IMR-90 (cell line): Measurements from ENCODE around the gene CDH16. TPM values are rescaled to one million over a fixed set of nuclear protein-coding genes. Genes with fewer than 3 reads are reported as not detected.

Source experiments
- ATAC-seq: fragments of 200-7000 bp; cut with Tn5 transposase; 2 replicates; pipeline ENCODE4 v1.9.1; 2020; ENCODE audit warnings: low read depth, mild to moderate bottlenecking, moderate library complexity
- BruUV-seq: library from RNA; stranded (reverse); fragments of 400-500 nt; replicated peaks from 2 replicates; lab custom pipeline; 2021; lab: Mats Ljungman, UMichigan
- CTCF ChIA-PET: fragments of 300-600 bp; formaldehyde crosslinking; extraction: SDS; loops from one replicate; lab custom pipeline; 2021; ENCODE audit warnings: antibody characterized with exemption; lab: Yijun Ruan, JAX
- POLR2A ChIA-PET: fragments of 300-600 bp; sonication (Branson Sonifier 250); formaldehyde crosslinking; loops from one replicate; lab custom pipeline; 2022; ENCODE audit warnings: antibody characterized with exemption; ENCODE audit not compliant: unreplicated experiment; lab: Charles Lee
- DNase-seq: peaks from one replicate; pipeline ENCODE4 v3.0.0; 2013
- H2AFZ ChIP-seq: replicated peaks from 2 replicates; pipeline ENCODE3; 2013; ENCODE audit warnings: low read length, mild to moderate bottlenecking; ENCODE audit not compliant: poor library complexity
- H2AK5ac ChIP-seq: 2 replicates; pipeline ENCODE4 v1.6.1; 2013; ENCODE audit warnings: low read depth, low read length, inconsistent platforms
- H2AK9ac ChIP-seq: replicated peaks from 2 replicates; pipeline ENCODE3; 2013; ENCODE audit warnings: mild to moderate bottlenecking, low read depth, low read length, moderate library complexity; ENCODE audit not compliant: poor library complexity
- H2BK120ac ChIP-seq: 2 replicates; pipeline ENCODE4 v1.6.1; 2013; ENCODE audit warnings: low read depth, low read length, inconsistent platforms
- H2BK15ac ChIP-seq: 3 replicates; pipeline ENCODE4 v1.6.1; 2013; ENCODE audit warnings: low read depth, low read length, inconsistent platforms
- H2BK20ac ChIP-seq: 2 replicates; pipeline ENCODE4 v1.6.1; 2013; ENCODE audit warnings: low read depth, mild to moderate bottlenecking, inconsistent platforms, low read length, moderate library complexity
- H2BK5ac ChIP-seq: 2 replicates; pipeline ENCODE4 v1.6.1; 2013; ENCODE audit warnings: mild to moderate bottlenecking, low read depth, low read length, inconsistent platforms; ENCODE audit not compliant: poor library complexity, severe bottlenecking
- H3K14ac ChIP-seq: replicated peaks from 2 replicates; pipeline ENCODE4 v1.6.1; 2013; ENCODE audit warnings: low read depth, low read length, inconsistent platforms
- H3K18ac ChIP-seq: 2 replicates; pipeline ENCODE4 v1.6.1; 2013; ENCODE audit warnings: low read depth, low read length, control low read depth
- H3K23ac ChIP-seq: 2 replicates; pipeline ENCODE4 v1.6.1; 2013; ENCODE audit warnings: low read depth, low read length, inconsistent platforms
- H3K27ac ChIP-seq: 2 replicates; pipeline ENCODE4 v1.5.1; 2013; ENCODE audit warnings: mild to moderate bottlenecking, control low read depth, low read length; ENCODE audit not compliant: insufficient read depth
- H3K27me3 ChIP-seq: 2 replicates; pipeline ENCODE4 v1.6.1; 2013; ENCODE audit warnings: low read length; ENCODE audit not compliant: control insufficient read depth, insufficient read depth
- H3K36me3 ChIP-seq: 2 replicates; pipeline ENCODE4 v1.6.1; 2013; ENCODE audit warnings: low read length, mixed read lengths; ENCODE audit not compliant: control insufficient read depth, insufficient read depth
- H3K4ac ChIP-seq: 2 replicates; pipeline ENCODE4 v1.6.1; 2013; ENCODE audit warnings: low read depth, low read length, inconsistent platforms
- H3K4me1 ChIP-seq: 2 replicates; pipeline ENCODE4 v1.6.1; 2013; ENCODE audit warnings: low read length, mixed read lengths; ENCODE audit not compliant: control insufficient read depth, insufficient read depth
- H3K4me2 ChIP-seq: 2 replicates; pipeline ENCODE4 v1.6.1; 2013; ENCODE audit warnings: low read depth, mild to moderate bottlenecking, control low read depth, low read length, moderate library complexity
- H3K4me3 ChIP-seq: 2 replicates; pipeline ENCODE4 v1.5.1; 2013; ENCODE audit warnings: low read depth, mild to moderate bottlenecking, control low read depth, low read length, moderate library complexity; ENCODE audit not compliant: insufficient read depth
- H3K56ac ChIP-seq: 2 replicates; pipeline ENCODE4 v1.6.1; 2013; ENCODE audit warnings: low read length, inconsistent platforms; ENCODE audit not compliant: insufficient read depth; ENCODE audit errors: extremely low read depth
- H3K79me1 ChIP-seq, 2 experiments: 2 replicates each; pipeline ENCODE4 v1.6.1; 2013; ENCODE audit warnings: low read length in 2 of 2, inconsistent platforms in 1 of 2, low read depth in 1 of 2
- H3K9ac ChIP-seq: 2 replicates; pipeline ENCODE4 v1.6.1; 2013; ENCODE audit warnings: low read depth, low read length, control low read depth
- H3K9me1 ChIP-seq: 2 replicates; pipeline ENCODE4 v1.6.1; 2013; ENCODE audit warnings: low read length, inconsistent platforms; ENCODE audit not compliant: insufficient read depth
- H3K9me3 ChIP-seq: 2 replicates; pipeline ENCODE4 v1.6.1; 2013; ENCODE audit warnings: low read length; ENCODE audit not compliant: control insufficient read depth, insufficient read depth
- H4K20me1 ChIP-seq: 2 replicates; pipeline ENCODE4 v1.6.1; 2013; ENCODE audit warnings: low read length, inconsistent platforms; ENCODE audit not compliant: insufficient read depth
- H4K5ac ChIP-seq: 2 replicates; pipeline ENCODE4 v1.6.1; 2013; ENCODE audit warnings: mild to moderate bottlenecking, low read depth, low read length, control low read depth
- H4K8ac ChIP-seq, 2 experiments: 2 replicates each; pipeline ENCODE4 v1.6.1; 2013; ENCODE audit warnings: low read depth in 2 of 2, low read length in 2 of 2, control low read depth in 1 of 2, inconsistent platforms in 1 of 2
- H4K91ac ChIP-seq: 2 replicates; pipeline ENCODE4 v1.6.1; 2013; ENCODE audit warnings: low read depth, low read length, inconsistent platforms; ENCODE audit not compliant: insufficient read depth
- CEBPB ChIP-seq: IDR thresholded peaks from 2 replicates; pipeline ENCODE4 v1.6.1; 2012; ENCODE audit warnings: low read depth, low read length, improper control_type of control experiment
- MAZ ChIP-seq: IDR thresholded peaks from 2 replicates; pipeline ENCODE4 v1.6.1; 2012; ENCODE audit warnings: low read depth, mild to moderate bottlenecking, low read length, improper control_type of control experiment, moderate library complexity, borderline replicate concordance
- MXI1 ChIP-seq: IDR thresholded peaks from 2 replicates; pipeline ENCODE4 v1.6.1; 2012; ENCODE audit warnings: low read depth, mild to moderate bottlenecking, low read length, moderate library complexity, borderline replicate concordance
- NFE2L2 ChIP-seq: fragments of 150-350 bp; IDR thresholded peaks from 2 replicates; pipeline ENCODE4 v1.6.1; 2016; ENCODE audit warnings: low read depth, mild to moderate bottlenecking, low read length
- POLR2A ChIP-seq: IDR thresholded peaks from 2 replicates; pipeline ENCODE4 v1.6.1; 2012; ENCODE audit warnings: mild to moderate bottlenecking, low read depth, low read length
- RAD21 ChIP-seq: IDR thresholded peaks from 2 replicates; pipeline ENCODE4 v1.6.1; 2012; ENCODE audit warnings: low read length, improper control_type of control experiment
- RFX5 ChIP-seq: IDR thresholded peaks from 2 replicates; pipeline ENCODE4 v1.8.0; 2012; ENCODE audit warnings: low read depth, mild to moderate bottlenecking, low read length, moderate library complexity
- dilution Hi-C: fragments of 300-500 bp; cut with HindIII; formaldehyde crosslinking; loops from one replicate; pipeline ENCODE4 v1.14.3; 2018; ENCODE audit warnings: low sequenced_read_pairs; ENCODE audit not compliant: unreplicated experiment
- in situ Hi-C: fragments of 300-500 bp; cut with MboI; formaldehyde crosslinking; loops from 3 replicates; pipeline ENCODE4 v1.14.3; 2019; ENCODE audit warnings: low sequenced_read_pairs, inconsistent platforms, mixed read lengths
- intact Hi-C: fragments of 100-400 bp; cut with micrococcal nuclease; formaldehyde crosslinking; loops from 2 replicates; pipeline ENCODE4 v1.10.0; 2022
- polyA plus RNA-seq, 3 experiments: library from polyadenylated mRNA; depleted of rRNA; stranded (reverse); fragments of >200 nt; gene quantifications; 2 replicates each; pipeline ENCODE4 v1.2.3, GENCODE V29; 2012; ENCODE audit warnings: low replicate concordance in 1 of 3
- total RNA-seq: library from RNA; depleted of rRNA; stranded (reverse); fragments of >200 nt; gene quantifications from 2 replicates; pipeline ENCODE4 v1.2.3, GENCODE V29; 2012
- TF ChIP-seq, protein P1 (sequence below): fragments of 150-350 bp; IDR thresholded peaks from 2 replicates; pipeline ENCODE4 v1.6.1; 2017; ENCODE audit warnings: mild to moderate bottlenecking, antibody characterized with exemption, low read length, low read depth

CDH16 gene
- total and polyA plus RNA-seq, 2 of the 4 experiments (the other 2 are of a cell fraction) = not detected

- Histone ChIP-seq H3K23ac (no peak overlapping the region), H3K79me1 (peaks cover 12 to 68% of the 10 kb centered on the region in 2 experiments), H3K27ac (no peak overlapping the region), H2AK5ac (no peak overlapping the region), H3K9me1 (peaks cover 15% of the 10 kb centered on the region), H2AFZ (no peak overlapping the region), H3K36me3 (peaks cover 64% of the 10 kb centered on the region), H4K91ac (no peak overlapping the region), H3K18ac (no peak overlapping the region), H2BK120ac (no peak overlapping the region), H4K5ac (no peak overlapping the region), H3K4me2 (no peak overlapping the region), H3K14ac (no peak overlapping the region), H4K8ac (no peak overlapping the region), H3K27me3 (no peaks in the 10 kb centered on the region), H2BK15ac (no peak overlapping the region), H4K20me1 (peaks cover 30% of the 10 kb centered on the region), H2BK5ac (no peak overlapping the region), H3K4me1 (peaks cover 4% of the 10 kb centered on the region; the same call in 1 of the 2 replicates), H3K9me3 (no peaks in the 10 kb centered on the region), H2BK20ac (no peak overlapping the region), H3K4me3 (no peak overlapping the region), H3K56ac (no peak overlapping the region), H3K9ac (no peak overlapping the region), H3K4ac (no peak overlapping the region), H2AK9ac (peak overlapping the region; percentile 48)
- DNase-seq (no peak), ATAC-seq (no peak)
- intact Hi-C loops = no loop called here
- in situ Hi-C loops = no loop called here
- dilution Hi-C loops = no loop called here
- CTCF ChIA-PET = no interaction called here
- no TSS peak for BruUV-seq
- POLR2A ChIA-PET = no interaction called here
- TF ChIP-seq, protein P1, sequence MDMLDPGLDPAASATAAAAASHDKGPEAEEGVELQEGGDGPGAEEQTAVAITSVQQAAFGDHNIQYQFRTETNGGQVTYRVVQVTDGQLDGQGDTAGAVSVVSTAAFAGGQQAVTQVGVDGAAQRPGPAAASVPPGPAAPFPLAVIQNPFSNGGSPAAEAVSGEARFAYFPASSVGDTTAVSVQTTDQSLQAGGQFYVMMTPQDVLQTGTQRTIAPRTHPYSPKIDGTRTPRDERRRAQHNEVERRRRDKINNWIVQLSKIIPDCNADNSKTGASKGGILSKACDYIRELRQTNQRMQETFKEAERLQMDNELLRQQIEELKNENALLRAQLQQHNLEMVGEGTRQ = no peak
- TF ChIP-seq RFX5 (no peak), RAD21 (no peak), NFE2L2 (no peak), MXI1 (no peak), CEBPB (no peak), POLR2A (no peak), MAZ (no peak)
These were observed 20.7 kb upstream of the CDH16 start for GRCh38 chr16:66939366-66939765.
